Smooth muscle cell (in vitro differentiated cells): ENCODE results near the gene KLK6. TPM values are rescaled to one million over a fixed set of nuclear protein-coding genes. Genes with fewer than 3 reads are reported as not detected.

Experiments used
- DNase-seq: peaks from one replicate; lab custom pipeline; 2025; ENCODE audit not compliant: unreplicated experiment; lab: John Stamatoyannopoulos, UW
- H2AFZ ChIP-seq: fragments of 200-600 bp; sonication (generic); 2 replicates; pipeline ENCODE4 v1.6.0; 2016; ENCODE audit warnings: antibody characterized with exemption, low read depth, mild to moderate bottlenecking
- H3F3A ChIP-seq: fragments of 200-600 bp; sonication (generic); 2 replicates; pipeline ENCODE4 v1.6.0; 2017; ENCODE audit warnings: antibody characterized with exemption, low read depth
- H3K27ac ChIP-seq: fragments of 200-600 bp; sonication (generic); 2 replicates; pipeline ENCODE4 v1.5.1; 2016; ENCODE audit warnings: low read depth, mild to moderate bottlenecking
- H3K27me3 ChIP-seq: fragments of 200-600 bp; sonication (generic); 2 replicates; pipeline ENCODE4 v1.6.1; 2016; ENCODE audit warnings: low read depth, mild to moderate bottlenecking
- H3K36me3 ChIP-seq: fragments of 200-600 bp; sonication (generic); 2 replicates; pipeline ENCODE4 v1.5.1; 2016; ENCODE audit warnings: low read depth
- H3K4me1 ChIP-seq: fragments of 200-600 bp; sonication (generic); 2 replicates; pipeline ENCODE4 v1.5.1; 2016; ENCODE audit warnings: low read depth
- H3K4me2 ChIP-seq: fragments of 200-600 bp; sonication (generic); 2 replicates; pipeline ENCODE4 v1.6.0; 2016; ENCODE audit warnings: mild to moderate bottlenecking
- H3K4me3 ChIP-seq: fragments of 200-600 bp; sonication (generic); 2 replicates; pipeline ENCODE4 v1.5.1; 2016; ENCODE audit warnings: mild to moderate bottlenecking
- H3K79me2 ChIP-seq: fragments of 200-600 bp; sonication (generic); 2 replicates; pipeline ENCODE4 v1.6.0; 2016; ENCODE audit warnings: low read depth, mild to moderate bottlenecking
- H3K9ac ChIP-seq: fragments of 200-600 bp; sonication (generic); 2 replicates; pipeline ENCODE4 v1.6.0; 2016; ENCODE audit warnings: low read depth
- H3K9me3 ChIP-seq: fragments of 200-600 bp; sonication (generic); replicated peaks from 2 replicates; pipeline ENCODE4 v1.5.1; 2016; ENCODE audit warnings: low read depth
- H4K20me1 ChIP-seq: fragments of 200-600 bp; sonication (generic); 2 replicates; pipeline ENCODE4 v1.6.0; 2016; ENCODE audit warnings: low read depth
- CTCF ChIP-seq: fragments of 200-600 bp; sonication (generic); IDR thresholded peaks from 2 replicates; pipeline ENCODE4 v1.5.1; 2017; ENCODE audit warnings: borderline replicate concordance, mild to moderate bottlenecking, antibody characterized with exemption; ENCODE audit not compliant: insufficient read depth, poor library complexity, severe bottlenecking
- WGBS: methylation state at CpG from one replicate; pipeline ENCODE4 v1.1.7; 2016; ENCODE audit warnings: low lambda C conversion rate; 5-methylcytosine and 5-hydroxymethylcytosine counted together
- polyA plus RNA-seq: library from polyadenylated mRNA; unstranded; fragments of >200 nt; fragmentation: Nextera tagmentation; extraction: Ambion mirVana; gene quantifications from 2 replicates; pipeline ENCODE4 v1.2.1, GENCODE V29; 2016
- total RNA-seq: library from RNA; depleted of rRNA; stranded (reverse); fragments of >200 nt; gene quantifications from 2 replicates; pipeline ENCODE4 v1.2.3, GENCODE V29; 2014

KLK6 gene
- total and polyA plus RNA-seq, 2 experiments from 2014 or later: 7.1 to 20.7 TPM

GRCh38 chr19:50912727-50913716, 56.4 kb downstream of the KLK6 start:
- no peaks in the 10 kb centered on the region for H3F3A ChIP-seq
- no peaks in the 10 kb centered on the region for H4K20me1 ChIP-seq
- no peaks in the 10 kb centered on the region for H3K79me2 ChIP-seq
- 49% methylated on average over 14 of the region's 29 CpGs for WGBS
- no peak for TF ChIP-seq CTCF
- no peak overlapping the region for H3K9ac ChIP-seq
- no peak overlapping the region for H3K27ac ChIP-seq
- no peaks in the 10 kb centered on the region for H3K9me3 ChIP-seq
- H3K36me3 ChIP-seq: no peaks in the 10 kb centered on the region
- DNase-seq: no peak
- H3K27me3 ChIP-seq: peaks cover 64% of the 10 kb centered on the region
- H2AFZ ChIP-seq: no peak overlapping the region
- H3K4me1 ChIP-seq: no peaks in the 10 kb centered on the region
- H3K4me3 ChIP-seq: no peak overlapping the region
- no peak overlapping the region for H3K4me2 ChIP-seq

- no peak overlapping the region for H3K4me2 ChIP-seq
- H3K79me2 ChIP-seq: no peaks in the 10 kb centered on the region
- no peak overlapping the region for H3K4me3 ChIP-seq
- H3K27me3 ChIP-seq: peaks cover 70% of the 10 kb centered on the region
- no peaks in the 10 kb centered on the region for H4K20me1 ChIP-seq
- no peak overlapping the region for H2AFZ ChIP-seq
- WGBS: 55% methylated on average over 15 of the region's 21 CpGs
- H3K9ac ChIP-seq: no peak overlapping the region
- H3K36me3 ChIP-seq: no peaks in the 10 kb centered on the region
- no peak overlapping the region for H3K27ac ChIP-seq
- no peaks in the 10 kb centered on the region for H3K4me1 ChIP-seq
- no peaks in the 10 kb centered on the region for H3F3A ChIP-seq
- no peak for DNase-seq
- no peaks in the 10 kb centered on the region for H3K9me3 ChIP-seq
- no peak for TF ChIP-seq CTCF
These were observed 57.2 kb downstream of the KLK6 start for GRCh38 chr19:50912102-50912599.

- no peaks in the 10 kb centered on the region for H3K36me3 ChIP-seq
- no peaks in the 10 kb centered on the region for H4K20me1 ChIP-seq
- no peak within 1 kb of the TSS for H3K9ac ChIP-seq
- H3K9me3 ChIP-seq: no peaks in the 10 kb centered on the region
- no peak within 1 kb of the TSS for H3K4me3 ChIP-seq
- H3K4me1 ChIP-seq: no peaks in the 10 kb centered on the region
- 83% methylated on average over 9 of the region's 9 CpGs for WGBS
- no peak within 1 kb of the TSS for H3K4me2 ChIP-seq
- no peak for DNase-seq
- H3K79me2 ChIP-seq: no peaks in the 10 kb centered on the region
- H3K27ac ChIP-seq: no peak within 1 kb of the TSS
- H3K27me3 ChIP-seq: peaks cover 66% of the 10 kb centered on the region
- H3F3A ChIP-seq: no peaks in the 10 kb centered on the region
- TF ChIP-seq CTCF: no peak
- no peak within 1 kb of the TSS for H2AFZ ChIP-seq
These were observed 57.9 kb downstream of the KLK6 start, which contains the start of gene KLK4 for GRCh38 chr19:50911206-50912101. Gene KLK4 (minus strand): TSS chr19:50911395. CDS start chr19:50910738, 657 bp downstream.
